Panc1 (cell line): ENCODE data around the gene TMEM217. TPM values are rescaled to one million over a fixed set of nuclear protein-coding genes. Genes with fewer than 3 reads are reported as not detected.
A peak's percentile ranks its signal among the peaks of the same experiment; 100 is the strongest.

Source experiments
- ATAC-seq: fragments of 200-7000 bp; cut with Tn5 transposase; 2 replicates; pipeline ENCODE4 v1.9.1; 2020; ENCODE audit warnings: mild to moderate bottlenecking, moderate library complexity
- BruUV-seq: library from RNA; stranded (reverse); fragments of 400-500 nt; replicated peaks from 2 replicates; lab custom pipeline; 2021; lab: Mats Ljungman, UMichigan
- CTCF ChIA-PET: fragments of 300-600 bp; sonication (Branson Sonifier 250); formaldehyde crosslinking; loops from one replicate; lab custom pipeline; 2022; ENCODE audit warnings: antibody characterized with exemption; lab: Charles Lee
- POLR2A ChIA-PET: fragments of 300-600 bp; sonication (Branson Sonifier 250); formaldehyde crosslinking; loops from one replicate; lab custom pipeline; 2022; ENCODE audit warnings: antibody characterized with exemption; lab: Charles Lee
- DNase-seq: peaks from one replicate; pipeline ENCODE4 v3.0.0-alpha.2; 2010; ENCODE audit warnings: low read depth, low spot score
- H3K27ac ChIP-seq: 2 replicates; pipeline ENCODE4 v1.5.1; 2011; ENCODE audit warnings: mild to moderate bottlenecking, low read length, inconsistent platforms
- H3K27me3 ChIP-seq: fragments of 200-500 bp; sonication (Bioruptor generic); 2 replicates; pipeline ENCODE4 v1.6.0; 2014; ENCODE audit warnings: low read length, inconsistent platforms; ENCODE audit not compliant: control insufficient read depth, insufficient read depth
- H3K36me3 ChIP-seq: fragments of 200-500 bp; sonication (Bioruptor generic); 2 replicates; pipeline ENCODE4 v1.5.1; 2014; ENCODE audit warnings: inconsistent platforms, mild to moderate bottlenecking, low read length, moderate library complexity; ENCODE audit not compliant: control insufficient read depth, insufficient read depth
- H3K4me1 ChIP-seq: 2 replicates; pipeline ENCODE4 v1.5.1; 2011; ENCODE audit warnings: inconsistent platforms, mild to moderate bottlenecking, low read length, moderate library complexity; ENCODE audit not compliant: control insufficient read depth, insufficient read depth
- H3K4me3 ChIP-seq, 2 experiments: 2 replicates each; pipeline ENCODE4 v1.5.1; 2011 to 2012; ENCODE audit warnings: low read depth in 2 of 2, low read length in 2 of 2, mild to moderate bottlenecking in 2 of 2, inconsistent platforms in 1 of 2, moderate library complexity in 1 of 2
- H3K9me3 ChIP-seq: fragments of 200-500 bp; sonication (Bioruptor generic); 2 replicates; pipeline ENCODE4 v1.5.1; 2014; ENCODE audit warnings: low read depth, mild to moderate bottlenecking, inconsistent platforms, low read length, moderate library complexity; ENCODE audit not compliant: control insufficient read depth, insufficient read depth
- POLR2AphosphoS5 ChIP-seq: IDR thresholded peaks from 2 replicates; pipeline ENCODE4 v1.6.1; 2012; ENCODE audit warnings: mild to moderate bottlenecking, low read depth, low read length, moderate library complexity
- SIN3A ChIP-seq: IDR thresholded peaks from 2 replicates; pipeline ENCODE4 v1.6.1; 2012; ENCODE audit warnings: low read depth, mild to moderate bottlenecking, low read length, moderate library complexity, borderline replicate concordance; ENCODE audit not compliant: insufficient read depth
- TCF7L2 ChIP-seq: IDR thresholded peaks from 2 replicates; pipeline ENCODE4 v1.6.1; 2011; ENCODE audit warnings: mild to moderate bottlenecking, low read depth, low read length, inconsistent platforms
- in situ Hi-C: cut with HindIII; loops from 2 replicates; pipeline ENCODE4 v1.10.0; 2016; ENCODE audit warnings: low sequenced_read_pairs, low pct_unique_long_range_greater_than_20kb
- intact Hi-C: fragments of 100-400 bp; cut with micrococcal nuclease; formaldehyde crosslinking; loops from one replicate; pipeline ENCODE4 v1.10.0; 2022; ENCODE audit not compliant: unreplicated experiment
- total RNA-seq: library from RNA; stranded (reverse); gene quantifications from one replicate; pipeline ENCODE4 v1.2.1, GENCODE V29; 2021; ENCODE audit not compliant: unreplicated experiment
- TF ChIP-seq, protein P1 (sequence below), 2 experiments: IDR thresholded peaks; 2 replicates each; pipeline ENCODE4 v1.6.1; 2011 to 2012; ENCODE audit warnings: low read depth in 2 of 2, control low read depth in 1 of 2, low read length in 1 of 2, mild to moderate bottlenecking in 1 of 2, moderate library complexity in 1 of 2; ENCODE audit not compliant: insufficient read depth in 1 of 2
- TF ChIP-seq, protein P2 (sequence below): fragments of 450-650 bp; IDR thresholded peaks from 2 replicates; pipeline ENCODE4 v1.5.1; 2017; ENCODE audit warnings: mild to moderate bottlenecking

Gene TMEM217
- total RNA-seq, 1 experiment from 2014 or later: 4.0 TPM

DNA sequence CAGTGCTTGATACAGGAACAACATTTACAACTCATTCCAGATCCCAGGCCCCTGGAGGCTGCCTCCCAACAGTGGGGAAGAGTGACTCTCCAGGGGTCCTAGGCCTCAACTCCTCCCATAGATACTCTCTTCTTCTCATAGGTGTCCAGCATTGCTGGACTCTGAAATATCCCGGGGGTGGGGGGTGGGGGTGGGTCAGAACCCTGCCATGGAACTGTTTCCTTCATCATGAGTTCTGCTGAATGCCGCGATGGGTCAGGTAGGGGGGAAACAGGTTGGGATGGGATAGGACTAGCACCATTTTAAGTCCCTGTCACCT, 83.8 kb downstream of the TMEM217 start:
- Histone ChIP-seq H3K36me3 (peaks cover 12% of the 10 kb centered on the region), H3K9me3 (no peaks in the 10 kb centered on the region), H3K4me1 (peaks cover 20% of the 10 kb centered on the region), H3K4me3 (no peak overlapping the region), H3K27ac (no peak overlapping the region), H3K27me3 (no peaks in the 10 kb centered on the region)
- in situ Hi-C loops (no loop called here), intact Hi-C loops (loop anchor here (5.0 kb wide), 1 partner anchor 42 kb away; no protein-coding TSS in a partner anchor)
- ATAC-seq (no peak), DNase-seq (no peak)
- ChIA-PET POLR2A (no interaction called here), CTCF (interaction anchor here (0.6 to 0.7 kb wide), 2 partner anchors 122 to 153 kb away, joined by 3 read pairs; no protein-coding TSS in a partner anchor)
- TF ChIP-seq, protein P1, sequence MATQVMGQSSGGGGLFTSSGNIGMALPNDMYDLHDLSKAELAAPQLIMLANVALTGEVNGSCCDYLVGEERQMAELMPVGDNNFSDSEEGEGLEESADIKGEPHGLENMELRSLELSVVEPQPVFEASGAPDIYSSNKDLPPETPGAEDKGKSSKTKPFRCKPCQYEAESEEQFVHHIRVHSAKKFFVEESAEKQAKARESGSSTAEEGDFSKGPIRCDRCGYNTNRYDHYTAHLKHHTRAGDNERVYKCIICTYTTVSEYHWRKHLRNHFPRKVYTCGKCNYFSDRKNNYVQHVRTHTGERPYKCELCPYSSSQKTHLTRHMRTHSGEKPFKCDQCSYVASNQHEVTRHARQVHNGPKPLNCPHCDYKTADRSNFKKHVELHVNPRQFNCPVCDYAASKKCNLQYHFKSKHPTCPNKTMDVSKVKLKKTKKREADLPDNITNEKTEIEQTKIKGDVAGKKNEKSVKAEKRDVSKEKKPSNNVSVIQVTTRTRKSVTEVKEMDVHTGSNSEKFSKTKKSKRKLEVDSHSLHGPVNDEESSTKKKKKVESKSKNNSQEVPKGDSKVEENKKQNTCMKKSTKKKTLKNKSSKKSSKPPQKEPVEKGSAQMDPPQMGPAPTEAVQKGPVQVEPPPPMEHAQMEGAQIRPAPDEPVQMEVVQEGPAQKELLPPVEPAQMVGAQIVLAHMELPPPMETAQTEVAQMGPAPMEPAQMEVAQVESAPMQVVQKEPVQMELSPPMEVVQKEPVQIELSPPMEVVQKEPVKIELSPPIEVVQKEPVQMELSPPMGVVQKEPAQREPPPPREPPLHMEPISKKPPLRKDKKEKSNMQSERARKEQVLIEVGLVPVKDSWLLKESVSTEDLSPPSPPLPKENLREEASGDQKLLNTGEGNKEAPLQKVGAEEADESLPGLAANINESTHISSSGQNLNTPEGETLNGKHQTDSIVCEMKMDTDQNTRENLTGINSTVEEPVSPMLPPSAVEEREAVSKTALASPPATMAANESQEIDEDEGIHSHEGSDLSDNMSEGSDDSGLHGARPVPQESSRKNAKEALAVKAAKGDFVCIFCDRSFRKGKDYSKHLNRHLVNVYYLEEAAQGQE (IDR thresholded peaks at IDR 0.05; ENCODE audit: insufficient read depth in 1 of 2, low read depth in 2 of 2, low read length in 1 of 2): no peak
- TF ChIP-seq, protein P2, sequence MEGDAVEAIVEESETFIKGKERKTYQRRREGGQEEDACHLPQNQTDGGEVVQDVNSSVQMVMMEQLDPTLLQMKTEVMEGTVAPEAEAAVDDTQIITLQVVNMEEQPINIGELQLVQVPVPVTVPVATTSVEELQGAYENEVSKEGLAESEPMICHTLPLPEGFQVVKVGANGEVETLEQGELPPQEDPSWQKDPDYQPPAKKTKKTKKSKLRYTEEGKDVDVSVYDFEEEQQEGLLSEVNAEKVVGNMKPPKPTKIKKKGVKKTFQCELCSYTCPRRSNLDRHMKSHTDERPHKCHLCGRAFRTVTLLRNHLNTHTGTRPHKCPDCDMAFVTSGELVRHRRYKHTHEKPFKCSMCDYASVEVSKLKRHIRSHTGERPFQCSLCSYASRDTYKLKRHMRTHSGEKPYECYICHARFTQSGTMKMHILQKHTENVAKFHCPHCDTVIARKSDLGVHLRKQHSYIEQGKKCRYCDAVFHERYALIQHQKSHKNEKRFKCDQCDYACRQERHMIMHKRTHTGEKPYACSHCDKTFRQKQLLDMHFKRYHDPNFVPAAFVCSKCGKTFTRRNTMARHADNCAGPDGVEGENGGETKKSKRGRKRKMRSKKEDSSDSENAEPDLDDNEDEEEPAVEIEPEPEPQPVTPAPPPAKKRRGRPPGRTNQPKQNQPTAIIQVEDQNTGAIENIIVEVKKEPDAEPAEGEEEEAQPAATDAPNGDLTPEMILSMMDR: no peak
- TF ChIP-seq SIN3A (no peak), POLR2AphosphoS5 (no peak), TCF7L2 (no peak)
- no TSS peak for BruUV-seq

DNA sequence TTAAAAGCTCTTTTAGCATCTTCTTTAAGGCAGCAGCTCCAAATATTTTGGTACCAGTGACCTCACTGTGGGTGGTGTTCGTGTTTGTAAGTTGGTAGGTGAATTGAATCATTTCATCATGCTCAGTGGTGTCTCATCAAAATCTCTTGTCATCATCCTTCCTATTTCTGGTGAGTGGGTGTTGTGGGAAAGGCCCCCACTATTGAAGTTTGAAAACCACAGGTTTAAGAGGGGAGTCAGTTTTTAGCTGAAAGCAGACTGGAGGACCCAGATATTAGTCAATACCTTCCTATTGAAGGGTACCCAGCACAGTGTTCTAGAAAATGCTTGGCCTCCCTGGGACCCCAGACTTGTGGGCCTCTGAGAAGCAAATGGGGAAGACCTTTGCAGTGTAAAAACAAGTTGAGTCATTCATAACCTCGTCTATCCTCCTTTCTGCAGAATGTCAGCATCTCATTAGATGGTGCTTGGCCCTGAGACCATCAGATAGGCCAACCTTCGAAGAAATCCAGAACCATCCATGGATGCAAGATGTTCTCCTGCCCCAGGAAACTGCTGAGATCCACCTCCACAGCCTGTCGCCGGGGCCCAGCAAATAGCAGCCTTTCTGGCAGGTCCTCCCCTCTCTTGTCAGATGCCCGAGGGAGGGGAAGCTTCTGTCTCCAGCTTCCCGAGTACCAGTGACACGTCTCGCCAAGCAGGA, 84.3 kb downstream of the TMEM217 start:
- BruUV-seq: no TSS peak
- in situ Hi-C loops (no loop called here), intact Hi-C loops (loop anchor here (2.0 to 5.0 kb wide), 4 partner anchors 41 to 147 kb away; no protein-coding TSS in a partner anchor)
- Histone ChIP-seq H3K4me1 (peaks cover 23% of the 10 kb centered on the region), H3K4me3 (peak overlapping the region; percentile 80 to 81; a peak in 1 of 4 replicates), H3K27me3 (no peaks in the 10 kb centered on the region), H3K9me3 (no peaks in the 10 kb centered on the region), H3K27ac (no peak overlapping the region; the same call in 1 of the 2 replicates), H3K36me3 (peaks cover 12% of the 10 kb centered on the region)
- ATAC-seq: no peak
- ChIA-PET CTCF (interaction anchor here (0.6 to 3.4 kb wide), 3 partner anchors 122 to 152 kb away, joined by 3 to 23 read pairs (median 3); no protein-coding TSS in a partner anchor), POLR2A (no interaction called here)
- no peak for DNase-seq
- no peak for TF ChIP-seq SIN3A
- TF ChIP-seq, protein P2: no peak
- TF ChIP-seq, protein P1 (IDR thresholded peaks at IDR 0.05; ENCODE audit: insufficient read depth in 1 of 2, low read depth in 2 of 2, low read length in 1 of 2): no peak
- no peak for TF ChIP-seq POLR2AphosphoS5
- no peak for TF ChIP-seq TCF7L2
